ENCODE measurements around the gene WDR76.
"Not testable (repeated sequence)": the region's sequence is repeated elsewhere in the genome, so short reads cannot be mapped to it uniquely, and the experiment has no call there.

The WDR76 gene

GRCh38 chr15:43824302-43825246 is 2.2 kb upstream of the WDR76 start, which contains the start of gene MFAP1:
Gene MFAP1 (minus strand): TSS chr15:43824690. CDS start chr15:43824569, 121 bp downstream.
- DNase-seq: peak; percentile 98

GRCh38 chr15:43825305-43825704 is 1.5 kb upstream of the WDR76 start:
- not testable (repeated sequence) for DNase-seq

GRCh38 chr15:43826029-43826507 is 734 bp upstream of the WDR76 start:
- no peak for DNase-seq

- DNase-seq: no peak
Measured at GRCh38 chr15:43828061-43828657, 1.4 kb downstream of the WDR76 start.

GRCh38 chr15:43829951-43830540 is 3.2 kb downstream of the WDR76 start:
- not testable (repeated sequence) for DNase-seq

- not testable (repeated sequence) for DNase-seq
Measured at GRCh38 chr15:43830691-43831275, 4.0 kb downstream of the WDR76 start.

GRCh38 chr15:43831519-43832052 is 4.8 kb downstream of the WDR76 start:
- DNase-seq: not testable (repeated sequence)

- DNase-seq: not testable (repeated sequence)
Measured at GRCh38 chr15:43832485-43832884, 5.7 kb downstream of the WDR76 start.

GRCh38 chr15:43845421-43845820 is 18.6 kb downstream of the WDR76 start:
- DNase-seq: no peak

- no peak for DNase-seq
Measured at GRCh38 chr15:43851251-43851650, 24.4 kb downstream of the WDR76 start.

- DNase-seq: no peak
Measured at GRCh38 chr15:43852607-43853006, 25.8 kb downstream of the WDR76 start.

- peak; percentile 62 for DNase-seq
Measured at GRCh38 chr15:43854801-43855200, 28.0 kb downstream of the WDR76 start.

- no peak for DNase-seq
Measured at GRCh38 chr15:43859546-43859945, 32.7 kb downstream of the WDR76 start.

GRCh38 chr15:43866636-43867035 is 39.8 kb downstream of the WDR76 start:
- DNase-seq: not testable (repeated sequence)

GRCh38 chr15:43867096-43867495 is 40.3 kb downstream of the WDR76 start:
- no peak for DNase-seq

- DNase-seq: no peak
Measured at GRCh38 chr15:43868406-43868805, 41.6 kb downstream of the WDR76 start.

GRCh38 chr15:43871835-43872234 is 45.0 kb downstream of the WDR76 start:
- no peak for DNase-seq

GRCh38 chr15:43872416-43873020 is 45.7 kb downstream of the WDR76 start:
- peak; percentile 41 for DNase-seq

- no peak for DNase-seq
Measured at GRCh38 chr15:43873651-43874050, 46.8 kb downstream of the WDR76 start.

- no peak for DNase-seq
Measured at GRCh38 chr15:43876872-43877271, 50.1 kb downstream of the WDR76 start.

- DNase-seq: no peak
Measured at GRCh38 chr15:43877371-43877770, 50.6 kb downstream of the WDR76 start.

GRCh38 chr15:43878446-43878845 is 51.6 kb downstream of the WDR76 start:
- DNase-seq: no peak

All from inflammatory macrophage treated with lipopolysaccharide for 4 hours (primary cell).